ENCODE data around the gene FBN1.

The FBN1 gene

DNA sequence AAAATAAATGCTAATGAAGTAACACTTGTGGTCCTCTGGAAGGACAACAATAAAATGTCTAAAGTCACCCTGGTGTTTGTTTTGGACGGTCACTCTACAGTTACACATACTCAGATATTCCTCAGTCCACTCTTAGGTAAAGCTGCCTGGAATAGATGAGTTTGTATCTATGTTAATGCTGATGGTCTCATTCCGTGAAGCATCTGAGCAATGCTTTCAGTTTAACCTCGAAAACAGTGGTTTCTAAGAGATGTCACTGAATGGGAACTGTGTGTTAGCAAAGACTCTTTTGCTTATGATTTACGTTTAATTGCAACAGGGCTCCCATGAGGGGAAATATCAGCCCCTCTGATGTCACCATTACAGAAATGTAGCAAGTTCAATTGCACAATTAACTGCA, 49.1 kb downstream of the FBN1 start:
- H3K4me3 ChIP-seq (ENCODE audit: low read length) = peak overlapping the region; percentile 12
- peaks cover 84% of the 10 kb centered on the region for H3K36me3 ChIP-seq (ENCODE audit: control insufficient read depth, insufficient read depth, low read length, severe bottlenecking)
- H3K27me3 ChIP-seq (replicated peaks; ENCODE audit: control insufficient read depth, insufficient read depth, low read length) = no peaks in the 10 kb centered on the region
- H3K9me3 ChIP-seq (ENCODE audit: control insufficient read depth, low read length) = no peaks in the 10 kb centered on the region
- no peak for DNase-seq (ENCODE audit: low read depth)
- H3K4me1 ChIP-seq (ENCODE audit: control insufficient read depth, insufficient read depth, low read length) = peaks cover 43% of the 10 kb centered on the region
- no peak overlapping the region for H3K9ac ChIP-seq (ENCODE audit: low read length)

GRCh38 chr15:48595981-48596380, 49.5 kb downstream of the FBN1 start:
- Histone ChIP-seq H3K27me3 (replicated peaks; ENCODE audit: control insufficient read depth, insufficient read depth, low read length) (no peaks in the 10 kb centered on the region), H3K4me3 (ENCODE audit: low read length) (peak overlapping the region; percentile 12), H3K9me3 (ENCODE audit: control insufficient read depth, low read length) (no peaks in the 10 kb centered on the region), H3K4me1 (ENCODE audit: control insufficient read depth, insufficient read depth, low read length) (peaks cover 47% of the 10 kb centered on the region), H3K36me3 (ENCODE audit: control insufficient read depth, insufficient read depth, low read length, severe bottlenecking) (peaks cover 88% of the 10 kb centered on the region), H3K9ac (ENCODE audit: low read length) (no peak overlapping the region)
- no peak for DNase-seq (ENCODE audit: low read depth)

DNA sequence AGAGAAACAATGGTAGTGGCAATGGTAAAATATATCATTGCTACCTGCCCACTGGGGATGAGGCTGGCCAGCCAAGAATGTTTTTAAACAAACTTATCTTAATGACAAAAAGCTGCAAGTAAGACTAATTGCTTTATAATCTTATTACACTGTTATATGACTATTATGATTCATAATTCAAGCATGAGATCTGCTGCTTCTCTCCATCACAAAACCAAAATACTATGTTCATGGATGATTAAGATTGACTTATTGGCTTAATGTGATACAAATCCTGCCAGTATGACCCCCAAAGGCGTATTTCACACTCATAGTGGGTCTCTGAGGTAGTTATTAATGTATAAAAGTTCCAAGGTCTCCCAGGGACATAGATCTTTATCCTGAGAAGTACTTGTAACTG, 52.6 kb downstream of the FBN1 start:
- DNase-seq (ENCODE audit: low read depth) = no peak

DNA sequence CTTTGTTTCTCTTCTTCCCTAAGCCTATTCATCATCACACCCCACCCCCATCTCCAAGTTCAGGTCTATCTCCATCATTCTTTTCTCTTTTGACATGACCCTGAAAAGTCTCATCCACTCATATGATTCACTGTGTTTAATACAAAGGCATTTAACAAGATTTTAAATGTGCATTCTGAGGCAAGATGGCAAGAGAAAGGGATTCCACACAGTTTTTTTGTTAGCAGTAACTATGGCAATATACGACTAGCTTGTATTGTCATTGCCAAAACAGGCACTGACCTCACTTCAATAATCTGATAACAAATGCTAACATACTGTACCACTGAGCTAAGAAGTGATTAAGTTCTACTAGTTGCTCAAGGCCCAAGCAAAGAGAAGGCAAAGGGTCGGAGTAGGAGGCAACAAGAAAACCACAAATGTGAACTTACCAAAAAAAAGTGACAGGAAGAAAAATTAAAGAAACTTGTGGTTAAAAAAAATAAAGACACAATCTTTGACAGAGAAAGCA, 53.2 kb downstream of the FBN1 start:
- H3K27me3 ChIP-seq (replicated peaks; ENCODE audit: control insufficient read depth, insufficient read depth, low read length) = no peaks in the 10 kb centered on the region
- no peak overlapping the region for H3K4me3 ChIP-seq (ENCODE audit: low read length)
- peaks cover 52% of the 10 kb centered on the region for H3K4me1 ChIP-seq (ENCODE audit: control insufficient read depth, insufficient read depth, low read length)
- H3K36me3 ChIP-seq (ENCODE audit: control insufficient read depth, insufficient read depth, low read length, severe bottlenecking) = peaks cover 70% of the 10 kb centered on the region
- H3K9ac ChIP-seq (ENCODE audit: low read length) = no peak overlapping the region
- H3K9me3 ChIP-seq (ENCODE audit: control insufficient read depth, low read length) = no peaks in the 10 kb centered on the region
- peak; percentile 93 for DNase-seq (ENCODE audit: low read depth)

More for the DNA sequence above, 52.6 kb downstream of the FBN1 start:
- Histone ChIP-seq H3K27me3 (replicated peaks; ENCODE audit: control insufficient read depth, insufficient read depth, low read length) (no peaks in the 10 kb centered on the region), H3K9me3 (ENCODE audit: control insufficient read depth, low read length) (no peaks in the 10 kb centered on the region), H3K9ac (ENCODE audit: low read length) (no peak overlapping the region), H3K36me3 (ENCODE audit: control insufficient read depth, insufficient read depth, low read length, severe bottlenecking) (peaks cover 77% of the 10 kb centered on the region), H3K4me3 (ENCODE audit: low read length) (peak overlapping the region; percentile 1), H3K4me1 (ENCODE audit: control insufficient read depth, insufficient read depth, low read length) (peaks cover 55% of the 10 kb centered on the region)

GRCh38 chr15:48590723-48591122, 54.8 kb downstream of the FBN1 start:
- Histone ChIP-seq H3K4me3 (ENCODE audit: low read length) (no peak overlapping the region), H3K36me3 (ENCODE audit: control insufficient read depth, insufficient read depth, low read length, severe bottlenecking) (peaks cover 58% of the 10 kb centered on the region)

GRCh38 chr15:48584812-48585563, 60.5 kb downstream of the FBN1 start:
- H3K9me3 ChIP-seq (ENCODE audit: control insufficient read depth, low read length) = no peaks in the 10 kb centered on the region
- no peaks in the 10 kb centered on the region for H3K27me3 ChIP-seq (replicated peaks; ENCODE audit: control insufficient read depth, insufficient read depth, low read length)
- no peak overlapping the region for H3K9ac ChIP-seq (ENCODE audit: low read length)
- peak overlapping the region; percentile 5 for H3K4me3 ChIP-seq (ENCODE audit: low read length)
- H3K4me1 ChIP-seq (ENCODE audit: control insufficient read depth, insufficient read depth, low read length) = peaks cover 51% of the 10 kb centered on the region
- peaks cover 22% of the 10 kb centered on the region for H3K36me3 ChIP-seq (ENCODE audit: control insufficient read depth, insufficient read depth, low read length, severe bottlenecking)
- DNase-seq (ENCODE audit: low read depth) = no peak

More at GRCh38 chr15:48590723-48591122, 54.8 kb downstream of the FBN1 start:
- Histone ChIP-seq H3K4me1 (ENCODE audit: control insufficient read depth, insufficient read depth, low read length) (peaks cover 37% of the 10 kb centered on the region), H3K9ac (ENCODE audit: low read length) (no peak overlapping the region), H3K27me3 (replicated peaks; ENCODE audit: control insufficient read depth, insufficient read depth, low read length) (no peaks in the 10 kb centered on the region), H3K9me3 (ENCODE audit: control insufficient read depth, low read length) (no peaks in the 10 kb centered on the region)
- no peak for DNase-seq (ENCODE audit: low read depth)

DNA sequence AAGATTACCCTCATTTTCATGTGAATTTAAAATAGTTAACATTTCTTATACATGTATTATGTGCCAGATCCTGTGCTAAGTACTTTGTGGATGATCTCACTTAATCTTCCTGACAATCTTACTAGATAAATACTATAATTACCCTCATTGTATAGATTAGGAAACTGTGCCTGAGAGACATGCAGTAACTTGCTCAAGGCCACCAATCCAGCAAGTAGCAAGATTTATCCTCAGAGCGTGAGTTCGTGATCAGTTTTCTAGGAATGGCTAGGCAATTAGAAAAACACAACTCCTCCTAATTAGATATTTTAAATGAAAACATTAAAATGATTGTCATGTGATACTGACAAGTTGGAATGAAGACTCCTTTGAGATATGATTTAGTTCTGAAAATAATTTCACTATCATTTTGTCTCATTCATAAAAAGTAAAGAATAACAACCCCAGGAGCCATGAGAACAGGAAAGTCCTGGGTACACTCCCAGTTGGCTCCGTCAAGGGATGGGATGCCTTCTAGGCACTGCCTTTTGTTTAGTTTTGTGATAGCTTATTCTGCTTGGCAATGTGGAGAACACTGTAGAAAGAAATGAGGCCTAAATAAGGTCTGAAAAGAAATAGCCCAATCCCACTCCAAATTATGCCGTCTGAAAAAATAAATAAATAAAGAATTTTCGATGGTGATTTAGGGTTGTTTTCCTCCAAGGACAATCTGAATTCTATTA, 61.3 kb downstream of the FBN1 start:
- H3K4me3 ChIP-seq (ENCODE audit: low read length) = no peak overlapping the region
- peaks cover 22% of the 10 kb centered on the region for H3K36me3 ChIP-seq (ENCODE audit: control insufficient read depth, insufficient read depth, low read length, severe bottlenecking)
- H3K9ac ChIP-seq (ENCODE audit: low read length) = no peak overlapping the region
- H3K9me3 ChIP-seq (ENCODE audit: control insufficient read depth, low read length) = no peaks in the 10 kb centered on the region
- no peaks in the 10 kb centered on the region for H3K27me3 ChIP-seq (replicated peaks; ENCODE audit: control insufficient read depth, insufficient read depth, low read length)
- peaks cover 58% of the 10 kb centered on the region for H3K4me1 ChIP-seq (ENCODE audit: control insufficient read depth, insufficient read depth, low read length)
- DNase-seq (ENCODE audit: low read depth) = no peak

DNA sequence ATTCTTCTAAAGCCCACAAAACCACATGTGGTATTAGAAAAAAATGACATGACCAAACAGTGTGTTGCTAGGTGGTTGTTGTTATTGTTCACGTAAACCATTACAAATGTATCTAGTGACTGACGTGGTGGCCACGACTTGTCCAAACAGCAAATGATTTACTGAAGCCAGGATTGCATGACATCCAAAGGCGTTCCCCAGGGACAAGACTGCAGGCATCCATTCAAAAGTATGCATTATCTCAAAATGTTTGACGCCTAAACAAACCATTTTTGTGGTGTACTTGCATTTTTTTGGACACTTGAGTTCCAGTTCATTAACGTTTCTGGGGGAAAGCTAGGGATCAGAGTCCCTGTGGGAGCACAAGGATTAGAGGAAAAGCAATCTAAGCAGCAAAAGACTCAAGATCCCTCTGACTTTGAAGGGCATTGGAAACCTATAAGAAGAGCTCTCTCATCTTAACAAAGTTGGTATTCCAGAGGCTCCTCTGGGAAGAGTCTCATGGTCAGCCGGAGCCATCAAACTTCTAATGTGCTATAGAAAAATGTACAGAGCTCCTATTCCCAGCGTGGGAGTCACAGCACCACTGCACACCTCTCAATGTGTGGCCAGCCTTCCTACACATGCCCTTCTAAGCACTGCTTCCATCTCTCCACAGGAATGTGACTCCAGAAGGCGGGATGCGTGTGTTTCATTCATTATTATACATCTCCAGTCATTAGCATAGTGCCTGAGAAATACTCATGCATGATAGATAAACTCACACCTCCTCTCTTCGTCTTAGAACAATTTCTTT, 62.9 kb downstream of the FBN1 start:
- peaks cover 12% of the 10 kb centered on the region for H3K36me3 ChIP-seq (ENCODE audit: control insufficient read depth, insufficient read depth, low read length, severe bottlenecking)
- H3K9me3 ChIP-seq (ENCODE audit: control insufficient read depth, low read length) = no peaks in the 10 kb centered on the region
- peaks cover 68% of the 10 kb centered on the region for H3K4me1 ChIP-seq (ENCODE audit: control insufficient read depth, insufficient read depth, low read length)
- no peaks in the 10 kb centered on the region for H3K27me3 ChIP-seq (replicated peaks; ENCODE audit: control insufficient read depth, insufficient read depth, low read length)
- H3K9ac ChIP-seq (ENCODE audit: low read length) = no peak overlapping the region
- no peak overlapping the region for H3K4me3 ChIP-seq (ENCODE audit: low read length)
- DNase-seq (ENCODE audit: low read depth) = peak; percentile 86

- DNase-seq (ENCODE audit: low read depth) = no peak
- Histone ChIP-seq H3K4me3 (ENCODE audit: low read length) (no peak overlapping the region), H3K9me3 (ENCODE audit: control insufficient read depth, low read length) (no peaks in the 10 kb centered on the region), H3K27me3 (replicated peaks; ENCODE audit: control insufficient read depth, insufficient read depth, low read length) (no peaks in the 10 kb centered on the region), H3K36me3 (ENCODE audit: control insufficient read depth, insufficient read depth, low read length, severe bottlenecking) (peaks cover 14% of the 10 kb centered on the region), H3K9ac (ENCODE audit: low read length) (peak overlapping the region; percentile 11), H3K4me1 (ENCODE audit: control insufficient read depth, insufficient read depth, low read length) (peaks cover 81% of the 10 kb centered on the region)
Observed at GRCh38 chr15:48581219-48581618, 64.3 kb downstream of the FBN1 start.

DNA sequence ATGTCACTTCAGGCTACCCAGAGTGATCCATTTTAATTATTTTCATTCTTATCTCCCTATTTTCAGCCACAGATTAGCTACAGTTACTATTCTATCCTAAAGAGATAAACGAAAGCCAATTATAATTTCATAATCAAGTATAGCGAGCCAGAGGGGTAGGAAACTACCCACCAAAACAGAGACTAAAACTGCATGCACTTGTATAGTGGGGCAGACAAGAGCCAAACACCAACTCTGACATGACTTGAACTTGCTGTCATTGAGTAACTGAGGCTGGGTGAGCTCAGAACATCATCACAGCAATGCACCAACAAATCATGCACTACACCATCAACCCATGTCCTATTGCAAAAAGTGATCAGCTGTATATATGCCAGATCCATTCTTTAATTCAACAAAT, 64.8 kb downstream of the FBN1 start:
- H3K9me3 ChIP-seq (ENCODE audit: control insufficient read depth, low read length) = no peaks in the 10 kb centered on the region

More for the DNA sequence above, 64.8 kb downstream of the FBN1 start:
- Histone ChIP-seq H3K4me3 (ENCODE audit: low read length) (peak overlapping the region; percentile 70), H3K9ac (ENCODE audit: low read length) (peak overlapping the region; percentile 11), H3K4me1 (ENCODE audit: control insufficient read depth, insufficient read depth, low read length) (peaks cover 81% of the 10 kb centered on the region), H3K36me3 (ENCODE audit: control insufficient read depth, insufficient read depth, low read length, severe bottlenecking) (peaks cover 19% of the 10 kb centered on the region), H3K27me3 (replicated peaks; ENCODE audit: control insufficient read depth, insufficient read depth, low read length) (no peaks in the 10 kb centered on the region)
- DNase-seq (ENCODE audit: low read depth) = no peak

Data from adipocyte (in vitro differentiated cells).